Brain pericyte (primary cell): ENCODE data around the gene RHEBL1.
A peak's percentile ranks its signal among the peaks of the same experiment; 100 is the strongest.

Source experiments
- DNase-seq: peaks from one replicate; pipeline ENCODE4 v3.0.0-alpha.2; 2012; ENCODE audit warnings: low read depth, low spot score

Gene RHEBL1, protein sequence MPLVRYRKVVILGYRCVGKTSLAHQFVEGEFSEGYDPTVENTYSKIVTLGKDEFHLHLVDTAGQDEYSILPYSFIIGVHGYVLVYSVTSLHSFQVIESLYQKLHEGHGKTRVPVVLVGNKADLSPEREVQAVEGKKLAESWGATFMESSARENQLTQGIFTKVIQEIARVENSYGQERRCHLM

DNA sequence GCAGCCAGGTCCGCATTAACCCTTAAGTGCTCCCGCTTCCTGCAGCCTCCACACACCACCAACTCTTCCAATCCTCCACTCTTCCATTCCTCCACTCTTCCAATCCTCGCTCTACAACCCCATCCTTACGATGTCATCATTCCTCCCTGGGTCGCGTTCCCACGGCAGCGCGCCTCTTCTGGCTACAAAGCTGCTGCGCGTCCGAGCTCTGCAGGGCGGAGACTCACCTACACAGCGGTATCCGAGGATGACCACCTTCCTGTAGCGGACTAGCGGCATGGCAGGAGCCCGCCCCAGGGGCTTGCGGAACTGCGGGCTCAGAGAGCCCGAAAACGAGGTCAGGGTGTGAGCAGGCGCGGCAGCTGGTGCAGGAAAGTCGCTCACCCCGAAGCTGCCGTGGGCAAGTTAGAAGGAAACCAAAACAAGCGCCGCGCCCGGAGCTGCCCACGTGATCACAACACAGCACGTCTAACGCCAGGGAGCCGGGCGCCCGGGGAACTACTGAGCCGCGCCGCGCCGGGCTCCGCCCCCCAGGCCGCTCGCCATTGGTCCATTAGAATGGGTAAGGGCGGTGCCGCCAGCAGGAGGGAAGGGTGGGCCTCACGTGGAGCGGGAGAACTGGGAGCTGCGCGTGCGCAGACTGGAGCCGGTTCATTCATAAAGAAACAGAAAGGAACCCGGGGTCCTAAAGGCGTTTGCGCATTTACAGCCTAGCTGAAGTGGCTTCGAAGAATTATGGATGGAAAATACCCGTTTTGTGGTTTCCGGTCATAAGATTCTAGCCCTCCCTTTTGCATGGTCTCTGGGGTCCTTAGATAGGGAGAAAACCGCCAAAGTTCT, at the start of gene RHEBL1:
TSS of gene RHEBL1 (minus strand) at position 473 of the 840 bp plus-strand sequence. CDS start at position 279, 194 bp downstream.
- DNase-seq, result peak; percentile 76

DNA sequence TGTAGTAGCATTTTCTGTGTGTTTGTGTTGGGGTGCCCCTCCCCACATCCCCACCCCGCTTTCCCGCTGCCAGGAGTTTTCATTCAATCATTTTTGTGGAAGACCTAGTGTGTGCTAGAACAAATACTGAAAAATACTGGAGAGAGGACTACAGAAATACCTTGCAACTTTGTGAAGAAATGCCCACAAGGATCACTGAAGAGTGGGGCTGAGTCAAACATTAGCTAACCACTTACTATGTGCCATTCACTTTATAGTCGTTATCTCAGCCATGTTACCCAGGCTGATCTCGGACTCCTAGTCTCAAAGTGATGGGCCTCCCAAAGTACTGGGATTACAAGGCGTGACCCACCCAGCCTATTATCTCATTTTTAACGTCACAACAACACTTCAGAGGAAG, 41.4 kb upstream of the RHEBL1 start:
- DNase-seq, result no peak

- peak; percentile 95 for DNase-seq
These were observed 40.8 kb upstream of the RHEBL1 start, which contains the start of gene LMBR1L for GRCh38 chr12:49110464-49111155. Gene LMBR1L (minus strand): TSS chr12:49110847. CDS start chr12:49110555, 292 bp downstream.

DNA sequence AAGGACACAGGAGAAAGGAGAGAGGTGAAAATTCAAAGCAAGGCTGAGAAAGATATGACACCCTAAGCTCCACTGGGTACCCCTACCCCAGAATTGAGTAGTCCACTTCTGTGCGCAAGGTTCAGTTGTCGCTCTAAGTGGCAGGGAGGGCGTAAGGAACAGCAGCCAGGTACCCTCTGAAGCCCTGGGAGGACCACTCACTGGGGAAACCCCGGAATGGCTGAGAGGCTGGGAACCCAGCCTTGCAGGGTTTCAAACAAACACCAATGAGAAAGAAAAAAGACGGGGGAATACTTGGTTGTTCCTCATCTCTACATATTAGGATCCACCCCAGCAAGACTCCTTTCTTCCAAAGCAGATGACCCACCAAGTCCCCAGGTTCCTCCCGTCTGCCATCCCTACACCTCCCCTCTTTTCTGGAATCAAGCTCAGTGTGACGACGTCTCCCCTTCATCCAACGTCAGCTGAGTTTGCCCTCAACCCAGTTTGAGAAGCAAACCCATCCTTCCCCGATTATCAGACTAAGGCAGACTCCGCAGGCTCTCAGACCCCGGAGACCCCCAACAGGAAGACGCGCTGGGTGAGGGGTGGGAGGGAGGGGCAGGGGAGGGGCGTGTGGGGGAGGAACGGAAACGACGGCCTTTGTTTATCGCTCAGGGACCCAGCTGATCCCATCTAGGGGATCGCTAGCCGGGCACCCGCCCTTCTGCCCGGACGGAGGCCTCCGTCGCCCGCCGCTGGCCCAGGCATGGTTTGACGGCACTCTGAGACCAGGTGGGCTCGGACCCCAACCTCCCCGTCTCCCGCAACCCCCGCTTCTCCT, 40.1 kb upstream of the RHEBL1 start:
- DNase-seq, result no peak

- DNase-seq, result no peak
These were observed 39.2 kb upstream of the RHEBL1 start for GRCh38 chr12:49108958-49109404.

DNA sequence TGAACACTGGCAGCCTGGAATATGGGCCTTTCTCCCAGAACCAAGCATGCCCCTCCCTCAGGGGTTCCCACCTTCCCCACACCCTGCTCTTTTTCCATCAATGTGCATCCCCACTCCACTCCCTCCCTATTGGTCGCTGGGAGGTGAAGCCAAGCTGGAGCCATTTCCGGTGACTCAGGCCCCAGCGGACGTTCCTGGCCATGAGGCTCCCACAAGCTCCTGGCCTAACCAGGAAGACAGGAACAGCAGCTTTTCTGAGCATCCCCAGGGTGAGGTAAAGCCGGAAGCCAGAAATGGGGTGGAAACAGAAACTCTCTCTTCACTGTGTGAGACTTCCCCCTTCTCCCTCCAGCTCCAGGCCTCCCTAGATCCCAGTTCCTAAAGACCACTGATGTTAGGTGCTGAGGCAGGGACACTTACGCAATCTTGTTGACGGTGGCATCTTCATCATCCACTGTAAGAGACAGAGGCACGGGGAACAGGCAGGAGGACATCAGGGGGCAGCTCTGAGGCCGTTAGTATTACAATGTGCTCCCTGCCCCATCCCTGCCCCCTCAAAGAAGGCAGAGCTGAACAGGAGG, 35.8 kb upstream of the RHEBL1 start:
- no peak for DNase-seq

- DNase-seq, result no peak
These were observed 35.0 kb upstream of the RHEBL1 start for GRCh38 chr12:49104822-49105221.

GRCh38 chr12:49100380-49100779, 30.6 kb upstream of the RHEBL1 start:
- DNase-seq, result no peak

DNA sequence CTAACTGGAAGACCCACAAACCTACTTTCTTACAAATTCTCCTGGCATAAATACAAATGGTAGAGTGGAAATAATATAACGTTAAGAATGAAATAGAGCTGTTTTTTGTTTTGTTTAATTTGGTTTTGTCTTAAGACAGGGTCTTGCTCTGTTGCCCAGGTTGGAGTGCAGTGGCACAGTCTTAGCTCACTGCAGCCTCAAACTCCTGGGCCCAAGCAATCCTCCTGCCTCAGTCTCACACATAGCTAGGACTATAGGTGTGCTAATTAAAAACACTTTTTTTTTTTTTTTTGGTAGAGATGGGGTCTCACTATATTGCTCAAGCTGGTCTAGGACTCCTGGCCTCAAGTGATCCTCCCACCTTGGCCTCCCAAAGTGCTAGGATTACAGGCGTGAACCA, 28.9 kb upstream of the RHEBL1 start:
- DNase-seq, result no peak

GRCh38 chr12:49098035-49098451, 28.3 kb upstream of the RHEBL1 start:
- DNase-seq, result no peak

DNA sequence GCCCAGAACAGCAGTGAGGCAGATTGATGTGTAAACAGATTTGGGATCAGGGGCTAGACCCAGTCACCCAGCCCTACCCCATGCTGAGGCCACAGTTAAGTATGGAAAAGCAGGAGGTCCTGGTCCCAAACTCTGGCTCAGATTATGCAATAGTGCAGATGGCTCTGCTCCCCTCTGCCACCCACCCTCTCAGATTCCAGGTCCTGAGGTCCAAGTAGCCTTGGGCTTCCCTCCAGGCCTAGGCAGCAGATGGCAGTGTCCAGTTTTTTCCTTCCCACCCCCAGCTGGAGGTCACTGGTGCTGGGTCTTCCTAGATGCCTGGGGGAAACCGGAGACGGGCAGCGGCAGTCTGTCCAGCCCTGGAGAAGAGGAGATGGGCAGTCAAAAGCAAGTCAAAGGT, 27.6 kb upstream of the RHEBL1 start:
- no peak for DNase-seq

DNA sequence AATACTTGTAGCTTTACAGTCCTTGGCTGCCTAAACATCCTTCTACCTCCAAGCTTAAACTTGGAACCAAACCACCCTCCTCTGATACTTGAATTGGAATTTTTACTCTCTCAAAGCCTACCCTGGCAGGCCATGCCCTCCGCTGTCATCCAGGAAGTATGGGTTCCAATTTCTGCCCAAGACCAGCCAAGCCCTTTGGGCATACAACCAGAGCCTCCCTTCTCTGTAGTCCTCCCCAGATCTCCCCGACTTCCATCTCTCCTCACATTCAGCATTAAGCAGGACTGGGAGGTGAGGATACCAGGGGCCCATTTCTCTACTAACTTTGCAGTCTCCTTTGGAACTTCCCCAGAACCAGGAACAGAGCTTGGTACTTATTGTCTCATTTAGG, 25.2 kb upstream of the RHEBL1 start:
- DNase-seq, result no peak

DNA sequence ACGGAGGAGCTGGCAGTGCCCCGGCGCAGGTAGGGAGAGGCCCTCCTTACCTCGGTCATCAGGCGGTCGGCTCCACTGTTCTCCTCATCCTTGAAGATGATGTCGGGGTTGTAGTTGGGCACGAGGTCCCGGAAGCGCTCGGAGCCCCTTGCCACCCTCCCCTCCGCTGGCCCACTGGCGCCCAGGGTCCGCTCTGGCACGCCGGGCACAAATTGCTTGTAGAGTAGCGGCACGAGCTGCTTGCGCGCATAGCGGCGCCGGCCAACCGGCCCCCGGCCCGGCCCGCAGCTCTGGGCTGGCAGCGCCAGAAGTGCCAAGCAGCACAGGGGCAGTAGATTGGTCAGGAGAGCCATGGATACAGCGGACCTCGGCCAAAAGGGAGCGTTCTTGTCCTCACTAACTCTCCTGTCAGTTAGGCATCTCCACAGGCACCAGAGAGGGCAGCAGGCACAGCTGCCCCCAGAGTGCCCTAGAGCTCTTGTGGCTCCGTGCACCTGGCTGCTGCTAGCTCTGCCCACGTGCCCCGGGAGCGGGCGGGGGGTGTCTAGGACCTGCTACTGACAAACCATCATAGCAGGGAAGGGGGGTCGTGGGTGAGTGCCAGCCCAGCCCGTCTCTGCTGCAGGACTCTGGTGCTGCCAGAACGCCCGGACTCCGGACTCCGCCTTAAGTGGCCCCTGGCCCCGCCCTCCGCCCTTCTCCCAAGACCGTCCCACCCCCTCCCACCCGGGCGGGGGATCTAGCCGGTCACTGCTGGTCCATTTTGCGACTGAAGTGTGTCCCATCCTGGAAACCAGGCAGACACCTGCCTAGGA, 24.6 kb upstream of the RHEBL1 start, which contains the start of gene DHH:
TSS of gene DHH (minus strand) at position 642 of the 815 bp plus-strand sequence. CDS start at position 353, 289 bp downstream.
- no peak for DNase-seq

GRCh38 chr12:49093792-49094159, 24.0 kb upstream of the RHEBL1 start:
- DNase-seq, result no peak

DNA sequence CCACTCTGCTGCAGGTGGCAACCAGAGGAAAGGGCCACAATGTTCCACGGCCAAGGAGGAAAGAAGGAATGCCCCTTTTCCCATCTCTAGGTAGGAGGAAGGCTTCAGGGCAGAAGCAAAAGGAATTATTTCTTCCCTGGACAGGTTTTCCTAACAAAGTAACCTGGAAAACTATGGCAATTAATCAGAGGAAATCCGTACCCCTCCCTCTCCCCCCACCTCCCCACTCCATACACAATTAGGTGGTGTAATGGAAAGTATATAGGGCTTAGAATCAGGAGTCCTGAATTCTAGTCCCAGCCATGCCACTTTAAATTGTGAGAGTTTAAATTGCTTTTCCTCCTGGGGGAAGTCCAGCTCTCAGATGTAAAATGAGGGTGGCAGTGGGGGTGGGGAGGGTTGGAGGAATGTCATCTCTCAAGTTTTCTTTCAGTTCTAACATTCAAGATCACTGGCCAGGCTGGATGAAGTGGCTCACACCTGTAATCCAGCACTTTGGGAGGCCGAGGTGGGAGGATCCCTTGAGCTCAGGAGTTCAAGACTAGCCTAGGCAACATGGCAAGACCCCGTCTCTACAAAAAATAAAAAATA, 23.1 kb upstream of the RHEBL1 start:
- no peak for DNase-seq

DNA sequence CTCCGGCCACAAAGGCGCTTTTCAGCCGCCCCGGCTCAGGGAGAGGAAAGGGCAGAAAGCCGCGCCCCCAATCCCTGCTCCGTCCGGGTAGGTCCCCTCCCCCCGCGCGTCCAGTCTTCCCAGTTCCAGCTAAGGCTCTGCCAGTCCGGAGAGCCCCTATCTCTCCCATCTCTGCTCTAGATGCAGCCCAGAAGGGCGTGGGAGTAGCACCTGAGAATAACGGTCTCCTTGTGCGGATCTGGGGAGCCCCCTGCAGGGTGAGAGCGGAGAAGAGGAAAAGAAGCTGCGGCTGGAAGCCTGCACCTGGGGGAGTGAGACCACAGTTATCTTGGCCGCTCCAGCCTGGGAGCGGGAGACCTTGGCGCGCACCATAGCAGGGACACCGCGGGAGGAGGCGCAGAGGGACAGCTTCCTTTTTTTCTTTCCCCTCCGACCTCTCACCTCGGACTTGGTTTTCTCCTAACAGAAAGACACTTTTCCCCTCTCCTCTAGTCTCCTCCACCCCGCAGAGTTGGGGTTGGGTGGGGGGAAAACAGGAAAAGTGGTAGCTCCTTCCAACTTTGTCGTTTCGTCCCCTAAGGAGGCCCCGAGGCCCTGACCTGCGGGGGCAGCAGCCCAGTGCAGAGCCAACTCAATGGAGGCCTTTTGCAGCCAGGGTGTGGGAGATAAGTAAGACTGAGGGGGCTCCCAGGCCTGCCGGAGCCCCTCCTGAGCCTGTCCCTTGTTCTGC, 22.5 kb upstream of the RHEBL1 start:
- DNase-seq, result no peak

DNA sequence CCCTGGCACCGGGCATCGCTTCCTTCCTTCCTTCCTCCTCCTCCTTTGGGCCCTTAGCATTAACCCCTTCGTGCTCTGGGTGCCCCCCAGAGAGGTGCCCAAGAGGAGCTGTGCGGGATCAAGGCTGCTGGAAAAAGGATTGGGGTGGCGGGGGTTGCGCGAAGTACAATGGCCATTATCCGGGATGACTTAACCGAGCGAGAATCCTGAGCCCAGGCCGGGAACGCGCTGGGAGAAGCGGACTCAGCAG, 22.0 kb upstream of the RHEBL1 start:
- no peak for DNase-seq

DNA sequence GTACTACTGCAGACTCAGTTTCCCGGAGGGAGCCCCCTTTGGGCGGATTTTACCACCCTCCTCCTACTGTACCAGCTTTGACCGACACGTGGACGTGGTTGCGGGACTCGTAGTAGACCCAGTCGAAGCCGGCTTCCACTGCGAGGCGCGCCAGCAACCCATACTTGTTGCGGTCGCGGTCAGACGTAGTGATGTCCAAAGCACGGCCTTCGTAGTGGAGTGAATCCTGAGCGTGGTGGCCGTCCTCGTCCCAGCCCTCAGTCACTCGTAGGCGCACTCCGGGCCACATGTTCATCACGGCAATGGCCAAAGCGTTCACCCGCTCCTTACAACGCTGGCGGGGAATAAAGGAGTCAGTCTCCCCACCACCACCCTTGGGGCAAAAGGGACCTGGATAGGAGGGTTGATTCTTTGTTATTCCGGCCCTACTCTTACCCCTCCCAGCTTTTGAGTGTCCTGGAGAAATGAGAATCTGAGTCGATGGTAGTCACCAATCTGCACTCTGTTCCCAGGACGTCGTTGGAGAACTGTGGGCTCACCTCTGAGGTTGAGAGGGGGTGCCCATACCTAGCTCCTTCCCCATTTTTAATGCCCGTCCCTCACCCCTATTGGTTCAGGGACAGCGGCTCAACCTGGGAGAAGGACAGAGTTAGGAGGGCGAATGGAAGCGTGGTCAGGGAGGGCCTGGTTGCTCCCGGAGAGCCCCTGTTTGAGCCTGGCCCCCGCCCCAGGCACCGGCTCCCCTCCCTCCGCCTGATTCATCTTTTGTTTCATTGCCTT, 21.5 kb upstream of the RHEBL1 start:
- DNase-seq, result no peak
